Umbilical cord (tissue), 2 donors: ENCODE data around the gene FBLN2. TPM values are rescaled to one million over a fixed set of nuclear protein-coding genes. Genes with fewer than 3 reads are reported as not detected.
"Not testable (repeated sequence)": the region's sequence is repeated elsewhere in the genome, so short reads cannot be mapped to it uniquely, and the experiment has no call there.

Experiments used
- DNase-seq: peaks from one replicate; pipeline ENCODE4 v3.0.0-alpha.2; 2015; ENCODE audit warnings: low spot score
- total RNA-seq: library from RNA; depleted of rRNA; stranded (reverse); fragments of >200 nt; gene quantifications from one replicate; pipeline ENCODE4 v1.2.3, GENCODE V29; 2014; ENCODE audit warnings: low replicate concordance; ENCODE audit not compliant: insufficient read depth

Gene FBLN2
- total RNA-seq, 1 donor from 2014 or later, result 309 TPM

- no peak for DNase-seq
Observed at GRCh38 chr3:13513913-13514517, 34.9 kb upstream of the FBLN2 start.

- DNase-seq, result no peak
Observed at GRCh38 chr3:13514639-13515435, 34.1 kb upstream of the FBLN2 start.

- no peak for DNase-seq
Observed at GRCh38 chr3:13515786-13516759, 32.9 kb upstream of the FBLN2 start.

- no peak for DNase-seq
Observed at GRCh38 chr3:13516760-13517135, 32.2 kb upstream of the FBLN2 start.

GRCh38 chr3:13517253-13517977, 31.5 kb upstream of the FBLN2 start:
- no peak for DNase-seq

GRCh38 chr3:13518516-13518953, 30.4 kb upstream of the FBLN2 start:
- DNase-seq, result peak; percentile 62

- DNase-seq, result no peak
Observed at GRCh38 chr3:13519006-13519791, 29.7 kb upstream of the FBLN2 start.

- no peak for DNase-seq
Observed at GRCh38 chr3:13520326-13520880, 28.5 kb upstream of the FBLN2 start.

GRCh38 chr3:13521309-13521708, 27.6 kb upstream of the FBLN2 start:
- DNase-seq, result no peak

GRCh38 chr3:13521749-13522148, 27.2 kb upstream of the FBLN2 start:
- DNase-seq, result not testable (repeated sequence)

- DNase-seq, result no peak
Observed at GRCh38 chr3:13522236-13522635, 26.7 kb upstream of the FBLN2 start.

- no peak for DNase-seq
Observed at GRCh38 chr3:13524979-13525669, 23.8 kb upstream of the FBLN2 start.

GRCh38 chr3:13525827-13526625, 22.9 kb upstream of the FBLN2 start:
- DNase-seq, result no peak

GRCh38 chr3:13526626-13526949, 22.3 kb upstream of the FBLN2 start:
- DNase-seq, result no peak

GRCh38 chr3:13528217-13528867, 20.6 kb upstream of the FBLN2 start:
- no peak for DNase-seq

GRCh38 chr3:13529196-13530112, 19.5 kb upstream of the FBLN2 start:
- DNase-seq, result no peak
